GM23338 (cell line): ENCODE measurements around the gene CTNND2. TPM values are rescaled to one million over a fixed set of nuclear protein-coding genes. Genes with fewer than 3 reads are reported as not detected.

Source experiments
- ATAC-seq: fragments of 200-7000 bp; cut with Tn5 transposase; 3 replicates; pipeline ENCODE4 v1.9.1; 2020
- DNase-seq: peaks from one replicate; pipeline ENCODE4 v3.0.0-alpha.2; 2015; ENCODE audit warnings: low spot score
- H2AFZ ChIP-seq: fragments of 200-600 bp; sonication (generic); 2 replicates; pipeline ENCODE4 v1.8.0; 2016; ENCODE audit warnings: antibody characterized with exemption, mild to moderate bottlenecking, moderate library complexity
- H3F3A ChIP-seq: fragments of 200-600 bp; sonication (generic); replicated peaks from 2 replicates; pipeline ENCODE4 v1.8.0; 2017; ENCODE audit warnings: antibody characterized with exemption, mixed run types, low read depth
- H3K27ac ChIP-seq: fragments of 200-600 bp; sonication (generic); 2 replicates; pipeline ENCODE4 v1.6.1; 2016; ENCODE audit warnings: low read depth
- H3K27me3 ChIP-seq: fragments of 200-600 bp; sonication (generic); 2 replicates; pipeline ENCODE4 v1.8.0; 2016; ENCODE audit warnings: mild to moderate bottlenecking, mixed run types, moderate library complexity; ENCODE audit not compliant: insufficient read depth
- H3K36me3 ChIP-seq: fragments of 200-600 bp; sonication (generic); 2 replicates; pipeline ENCODE4 v1.8.0; 2016; ENCODE audit warnings: mild to moderate bottlenecking; ENCODE audit not compliant: insufficient read depth
- H3K4me1 ChIP-seq: fragments of 200-600 bp; sonication (generic); 2 replicates; pipeline ENCODE4 v1.8.0; 2016; ENCODE audit warnings: mild to moderate bottlenecking, moderate library complexity; ENCODE audit not compliant: insufficient read depth
- H3K4me2 ChIP-seq: fragments of 200-600 bp; sonication (generic); 2 replicates; pipeline ENCODE4 v1.7.1; 2017; ENCODE audit warnings: mixed run types
- H3K4me3 ChIP-seq: fragments of 200-600 bp; sonication (generic); 2 replicates; pipeline ENCODE4 v1.6.1; 2016; ENCODE audit warnings: mixed run types
- H3K79me2 ChIP-seq: fragments of 200-600 bp; sonication (generic); replicated peaks from 2 replicates; pipeline ENCODE4 v1.8.0; 2017; ENCODE audit warnings: mild to moderate bottlenecking; ENCODE audit not compliant: insufficient read depth
- H3K9me2 ChIP-seq: fragments of 200-600 bp; sonication (generic); 2 replicates; pipeline ENCODE4 v1.8.0; 2017; ENCODE audit not compliant: insufficient read depth
- H4K20me1 ChIP-seq: fragments of 200-600 bp; sonication (generic); replicated peaks from 2 replicates; pipeline ENCODE4 v1.8.0; 2017; ENCODE audit warnings: mild to moderate bottlenecking; ENCODE audit not compliant: insufficient read depth
- H3K27ac Mint-ChIP-seq: 2 replicates; pipeline ENCODE4 v1.8.0; 2020; ENCODE audit warnings: inconsistent platforms, mild to moderate bottlenecking, moderate library complexity, mixed read lengths
- H3K27me3 Mint-ChIP-seq: 3 replicates; pipeline ENCODE4 v1.8.0; 2022; ENCODE audit warnings: low read depth, mild to moderate bottlenecking, moderate library complexity, mixed read lengths, inconsistent platforms; ENCODE audit not compliant: insufficient read depth, poor library complexity
- H3K36me3 Mint-ChIP-seq: 3 replicates; pipeline ENCODE4 v1.8.0; 2021; ENCODE audit warnings: low read depth, mild to moderate bottlenecking, inconsistent platforms, moderate library complexity, mixed read lengths
- H3K4me1 Mint-ChIP-seq: 3 replicates; pipeline ENCODE4 v1.8.0; 2020; ENCODE audit warnings: mild to moderate bottlenecking, inconsistent platforms, mixed read lengths
- H3K4me3 Mint-ChIP-seq: 3 replicates; pipeline ENCODE4 v1.8.0; 2021; ENCODE audit warnings: moderate library complexity, mild to moderate bottlenecking, inconsistent platforms, mixed read lengths
- H3K9me3 Mint-ChIP-seq: 3 replicates; pipeline ENCODE4 v1.8.0; 2020; ENCODE audit warnings: moderate library complexity, mild to moderate bottlenecking, inconsistent platforms, mixed read lengths
- CREB1 ChIP-seq: fragments of 250-450 bp; sonication (Bioruptor Pico); IDR thresholded peaks from 2 replicates; pipeline ENCODE4 v1.5.0; 2020; ENCODE audit warnings: low read depth, mild to moderate bottlenecking, moderate library complexity
- EZH2 ChIP-seq: fragments of 200-600 bp; sonication (generic); IDR thresholded peaks from one replicate; pipeline ENCODE4 v1.8.0; 2017; ENCODE audit warnings: antibody characterized with exemption, mild to moderate bottlenecking, low read depth; ENCODE audit not compliant: unreplicated experiment
- EZH2phosphoT487 ChIP-seq: fragments of 200-600 bp; sonication (generic); IDR thresholded peaks from one replicate; pipeline ENCODE4 v1.8.1; 2018; ENCODE audit warnings: antibody characterized with exemption; ENCODE audit not compliant: unreplicated experiment
- JUNB ChIP-seq: IDR thresholded peaks from one replicate; pipeline ENCODE4 v1.6.1; 2016; ENCODE audit warnings: antibody characterized with exemption; ENCODE audit not compliant: unreplicated experiment
- NANOG ChIP-seq: IDR thresholded peaks from 2 replicates; pipeline ENCODE4 v1.6.1; 2016; ENCODE audit warnings: antibody characterized with exemption, borderline replicate concordance
- POLR2AphosphoS5 ChIP-seq: IDR thresholded peaks from 2 replicates; pipeline ENCODE4 v1.6.1; 2016; ENCODE audit warnings: antibody characterized with exemption, low read depth
- STAT1 ChIP-seq: IDR thresholded peaks from one replicate; pipeline ENCODE4 v1.6.1; 2016; ENCODE audit warnings: antibody characterized with exemption; ENCODE audit not compliant: unreplicated experiment
- polyA plus RNA-seq: library from polyadenylated mRNA; unstranded; fragments of >200 nt; fragmentation: Nextera tagmentation; extraction: Ambion mirVana; gene quantifications from 2 replicates; pipeline ENCODE4 v1.2.1, GENCODE V29; 2016
- total RNA-seq: library from RNA; depleted of rRNA; stranded (reverse); fragments of >200 nt; shearing (Covaris generic); gene quantifications from 2 replicates; pipeline ENCODE4 v1.2.3, GENCODE V29; 2014
- TF ChIP-seq, protein P1 (sequence below), 2 experiments: fragments of 200-600 bp in 1 of 2; sonication (generic) in 1 of 2; conservative IDR thresholded peaks; 2 replicates each; pipeline versions ENCODE4 v1.5.1 to v1.6.1; 2016 to 2017; ENCODE audit warnings: antibody characterized with exemption in 2 of 2, low read depth in 2 of 2, mild to moderate bottlenecking in 2 of 2, moderate library complexity in 1 of 2
- TF ChIP-seq, protein P2 (sequence below): IDR thresholded peaks from one replicate; pipeline ENCODE4 v1.6.1; 2018; ENCODE audit warnings: antibody characterized with exemption; ENCODE audit not compliant: unreplicated experiment
- TF ChIP-seq, protein P3 (sequence below): IDR thresholded peaks from 2 replicates; pipeline ENCODE4 v1.6.1; 2016; ENCODE audit warnings: antibody characterized with exemption
- TF ChIP-seq, protein P4 (sequence below): fragments of 250-450 bp; sonication (Bioruptor Pico); IDR thresholded peaks from 2 replicates; pipeline ENCODE4 v1.5.0; 2020; ENCODE audit warnings: mild to moderate bottlenecking, moderate library complexity

CTNND2 gene
- total and polyA plus RNA-seq, 2 experiments from 2014 or later = 5.1 to 7.0 TPM

DNA sequence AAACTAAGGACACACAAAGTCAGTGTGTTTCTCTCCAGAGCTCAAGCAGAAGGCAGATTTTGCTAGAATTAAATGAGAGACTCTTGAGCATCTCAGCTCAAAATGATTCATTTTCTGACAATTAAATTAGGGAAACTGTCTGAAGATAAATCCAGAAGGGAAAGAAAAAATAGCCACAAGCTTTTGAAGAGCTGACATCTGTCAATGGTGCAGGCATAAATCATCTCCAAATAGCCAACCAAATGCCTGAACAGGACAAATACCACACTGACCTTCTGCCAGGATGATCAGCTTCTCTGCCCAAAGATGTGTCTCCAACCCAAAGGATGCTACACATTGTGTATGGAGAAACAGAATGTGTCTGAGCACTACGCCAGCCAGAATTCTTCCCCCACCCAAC lies 199.3 kb downstream of the CTNND2 start (continued):
- TF ChIP-seq JUNB (no peak), POLR2AphosphoS5 (no peak), EZH2phosphoT487 (no peak)
- TF ChIP-seq, protein P1, sequence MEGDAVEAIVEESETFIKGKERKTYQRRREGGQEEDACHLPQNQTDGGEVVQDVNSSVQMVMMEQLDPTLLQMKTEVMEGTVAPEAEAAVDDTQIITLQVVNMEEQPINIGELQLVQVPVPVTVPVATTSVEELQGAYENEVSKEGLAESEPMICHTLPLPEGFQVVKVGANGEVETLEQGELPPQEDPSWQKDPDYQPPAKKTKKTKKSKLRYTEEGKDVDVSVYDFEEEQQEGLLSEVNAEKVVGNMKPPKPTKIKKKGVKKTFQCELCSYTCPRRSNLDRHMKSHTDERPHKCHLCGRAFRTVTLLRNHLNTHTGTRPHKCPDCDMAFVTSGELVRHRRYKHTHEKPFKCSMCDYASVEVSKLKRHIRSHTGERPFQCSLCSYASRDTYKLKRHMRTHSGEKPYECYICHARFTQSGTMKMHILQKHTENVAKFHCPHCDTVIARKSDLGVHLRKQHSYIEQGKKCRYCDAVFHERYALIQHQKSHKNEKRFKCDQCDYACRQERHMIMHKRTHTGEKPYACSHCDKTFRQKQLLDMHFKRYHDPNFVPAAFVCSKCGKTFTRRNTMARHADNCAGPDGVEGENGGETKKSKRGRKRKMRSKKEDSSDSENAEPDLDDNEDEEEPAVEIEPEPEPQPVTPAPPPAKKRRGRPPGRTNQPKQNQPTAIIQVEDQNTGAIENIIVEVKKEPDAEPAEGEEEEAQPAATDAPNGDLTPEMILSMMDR (conservative IDR thresholded peaks at IDR 0.05; ENCODE audit: low read depth in 2 of 2) = no peak

DNA sequence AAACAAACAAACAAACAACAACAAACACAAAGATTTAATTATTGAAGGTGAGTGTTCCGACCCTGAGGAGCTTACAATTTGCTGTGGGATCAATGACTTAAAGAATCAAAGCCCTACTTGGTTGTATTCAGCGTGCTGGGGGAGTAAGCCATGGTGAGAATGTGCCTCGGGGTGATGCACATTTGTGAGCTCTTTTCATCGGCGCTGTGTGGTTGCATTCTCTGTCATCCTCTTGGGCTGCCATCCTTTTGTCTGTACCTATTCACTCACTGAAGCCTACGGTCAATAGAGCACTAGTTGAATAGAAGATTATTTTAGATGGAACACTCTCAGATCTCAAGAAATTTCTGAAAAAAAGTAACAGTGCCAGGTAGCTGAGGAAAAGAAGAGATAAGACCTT lies 203.9 kb downstream of the CTNND2 start:
- Histone ChIP-seq H3F3A (no peaks in the 10 kb centered on the region), H3K79me2 (no peaks in the 10 kb centered on the region), H3K4me1 (peaks cover 5% of the 10 kb centered on the region), H3K36me3 (no peaks in the 10 kb centered on the region), H3K27me3 (no peaks in the 10 kb centered on the region), H3K4me2 (no peak overlapping the region), H2AFZ (no peak overlapping the region), H3K9me2 (0 out of 2 replicates have a peak, but pooled peaks cover 4% of the 10 kb centered on the region), H3K4me3 (no peak overlapping the region), H4K20me1 (no peaks in the 10 kb centered on the region), H3K27ac (no peak overlapping the region)
- DNase-seq (no peak), ATAC-seq (peak; percentile 28; the same call in 1 of the 3 replicates)
- Mint-ChIP-seq H3K4me3 (no peak overlapping the region), H3K9me3 (no peaks in the 10 kb centered on the region), H3K4me1 (no peaks in the 10 kb centered on the region), H3K36me3 (no peaks in the 10 kb centered on the region), H3K27me3 (no peaks in the 10 kb centered on the region), H3K27ac (no peak overlapping the region)
- TF ChIP-seq, protein P2, sequence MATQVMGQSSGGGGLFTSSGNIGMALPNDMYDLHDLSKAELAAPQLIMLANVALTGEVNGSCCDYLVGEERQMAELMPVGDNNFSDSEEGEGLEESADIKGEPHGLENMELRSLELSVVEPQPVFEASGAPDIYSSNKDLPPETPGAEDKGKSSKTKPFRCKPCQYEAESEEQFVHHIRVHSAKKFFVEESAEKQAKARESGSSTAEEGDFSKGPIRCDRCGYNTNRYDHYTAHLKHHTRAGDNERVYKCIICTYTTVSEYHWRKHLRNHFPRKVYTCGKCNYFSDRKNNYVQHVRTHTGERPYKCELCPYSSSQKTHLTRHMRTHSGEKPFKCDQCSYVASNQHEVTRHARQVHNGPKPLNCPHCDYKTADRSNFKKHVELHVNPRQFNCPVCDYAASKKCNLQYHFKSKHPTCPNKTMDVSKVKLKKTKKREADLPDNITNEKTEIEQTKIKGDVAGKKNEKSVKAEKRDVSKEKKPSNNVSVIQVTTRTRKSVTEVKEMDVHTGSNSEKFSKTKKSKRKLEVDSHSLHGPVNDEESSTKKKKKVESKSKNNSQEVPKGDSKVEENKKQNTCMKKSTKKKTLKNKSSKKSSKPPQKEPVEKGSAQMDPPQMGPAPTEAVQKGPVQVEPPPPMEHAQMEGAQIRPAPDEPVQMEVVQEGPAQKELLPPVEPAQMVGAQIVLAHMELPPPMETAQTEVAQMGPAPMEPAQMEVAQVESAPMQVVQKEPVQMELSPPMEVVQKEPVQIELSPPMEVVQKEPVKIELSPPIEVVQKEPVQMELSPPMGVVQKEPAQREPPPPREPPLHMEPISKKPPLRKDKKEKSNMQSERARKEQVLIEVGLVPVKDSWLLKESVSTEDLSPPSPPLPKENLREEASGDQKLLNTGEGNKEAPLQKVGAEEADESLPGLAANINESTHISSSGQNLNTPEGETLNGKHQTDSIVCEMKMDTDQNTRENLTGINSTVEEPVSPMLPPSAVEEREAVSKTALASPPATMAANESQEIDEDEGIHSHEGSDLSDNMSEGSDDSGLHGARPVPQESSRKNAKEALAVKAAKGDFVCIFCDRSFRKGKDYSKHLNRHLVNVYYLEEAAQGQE = no peak
- TF ChIP-seq, protein P1 (conservative IDR thresholded peaks at IDR 0.05; ENCODE audit: low read depth in 2 of 2) = no peak
- TF ChIP-seq STAT1 = no peak
- TF ChIP-seq, protein P3, sequence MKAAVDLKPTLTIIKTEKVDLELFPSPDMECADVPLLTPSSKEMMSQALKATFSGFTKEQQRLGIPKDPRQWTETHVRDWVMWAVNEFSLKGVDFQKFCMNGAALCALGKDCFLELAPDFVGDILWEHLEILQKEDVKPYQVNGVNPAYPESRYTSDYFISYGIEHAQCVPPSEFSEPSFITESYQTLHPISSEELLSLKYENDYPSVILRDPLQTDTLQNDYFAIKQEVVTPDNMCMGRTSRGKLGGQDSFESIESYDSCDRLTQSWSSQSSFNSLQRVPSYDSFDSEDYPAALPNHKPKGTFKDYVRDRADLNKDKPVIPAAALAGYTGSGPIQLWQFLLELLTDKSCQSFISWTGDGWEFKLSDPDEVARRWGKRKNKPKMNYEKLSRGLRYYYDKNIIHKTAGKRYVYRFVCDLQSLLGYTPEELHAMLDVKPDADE = no peak
- no peak for TF ChIP-seq EZH2
- no peak for TF ChIP-seq CREB1 (CRISPR knock-in tag)
- no peak for TF ChIP-seq NANOG
- TF ChIP-seq, protein P4, sequence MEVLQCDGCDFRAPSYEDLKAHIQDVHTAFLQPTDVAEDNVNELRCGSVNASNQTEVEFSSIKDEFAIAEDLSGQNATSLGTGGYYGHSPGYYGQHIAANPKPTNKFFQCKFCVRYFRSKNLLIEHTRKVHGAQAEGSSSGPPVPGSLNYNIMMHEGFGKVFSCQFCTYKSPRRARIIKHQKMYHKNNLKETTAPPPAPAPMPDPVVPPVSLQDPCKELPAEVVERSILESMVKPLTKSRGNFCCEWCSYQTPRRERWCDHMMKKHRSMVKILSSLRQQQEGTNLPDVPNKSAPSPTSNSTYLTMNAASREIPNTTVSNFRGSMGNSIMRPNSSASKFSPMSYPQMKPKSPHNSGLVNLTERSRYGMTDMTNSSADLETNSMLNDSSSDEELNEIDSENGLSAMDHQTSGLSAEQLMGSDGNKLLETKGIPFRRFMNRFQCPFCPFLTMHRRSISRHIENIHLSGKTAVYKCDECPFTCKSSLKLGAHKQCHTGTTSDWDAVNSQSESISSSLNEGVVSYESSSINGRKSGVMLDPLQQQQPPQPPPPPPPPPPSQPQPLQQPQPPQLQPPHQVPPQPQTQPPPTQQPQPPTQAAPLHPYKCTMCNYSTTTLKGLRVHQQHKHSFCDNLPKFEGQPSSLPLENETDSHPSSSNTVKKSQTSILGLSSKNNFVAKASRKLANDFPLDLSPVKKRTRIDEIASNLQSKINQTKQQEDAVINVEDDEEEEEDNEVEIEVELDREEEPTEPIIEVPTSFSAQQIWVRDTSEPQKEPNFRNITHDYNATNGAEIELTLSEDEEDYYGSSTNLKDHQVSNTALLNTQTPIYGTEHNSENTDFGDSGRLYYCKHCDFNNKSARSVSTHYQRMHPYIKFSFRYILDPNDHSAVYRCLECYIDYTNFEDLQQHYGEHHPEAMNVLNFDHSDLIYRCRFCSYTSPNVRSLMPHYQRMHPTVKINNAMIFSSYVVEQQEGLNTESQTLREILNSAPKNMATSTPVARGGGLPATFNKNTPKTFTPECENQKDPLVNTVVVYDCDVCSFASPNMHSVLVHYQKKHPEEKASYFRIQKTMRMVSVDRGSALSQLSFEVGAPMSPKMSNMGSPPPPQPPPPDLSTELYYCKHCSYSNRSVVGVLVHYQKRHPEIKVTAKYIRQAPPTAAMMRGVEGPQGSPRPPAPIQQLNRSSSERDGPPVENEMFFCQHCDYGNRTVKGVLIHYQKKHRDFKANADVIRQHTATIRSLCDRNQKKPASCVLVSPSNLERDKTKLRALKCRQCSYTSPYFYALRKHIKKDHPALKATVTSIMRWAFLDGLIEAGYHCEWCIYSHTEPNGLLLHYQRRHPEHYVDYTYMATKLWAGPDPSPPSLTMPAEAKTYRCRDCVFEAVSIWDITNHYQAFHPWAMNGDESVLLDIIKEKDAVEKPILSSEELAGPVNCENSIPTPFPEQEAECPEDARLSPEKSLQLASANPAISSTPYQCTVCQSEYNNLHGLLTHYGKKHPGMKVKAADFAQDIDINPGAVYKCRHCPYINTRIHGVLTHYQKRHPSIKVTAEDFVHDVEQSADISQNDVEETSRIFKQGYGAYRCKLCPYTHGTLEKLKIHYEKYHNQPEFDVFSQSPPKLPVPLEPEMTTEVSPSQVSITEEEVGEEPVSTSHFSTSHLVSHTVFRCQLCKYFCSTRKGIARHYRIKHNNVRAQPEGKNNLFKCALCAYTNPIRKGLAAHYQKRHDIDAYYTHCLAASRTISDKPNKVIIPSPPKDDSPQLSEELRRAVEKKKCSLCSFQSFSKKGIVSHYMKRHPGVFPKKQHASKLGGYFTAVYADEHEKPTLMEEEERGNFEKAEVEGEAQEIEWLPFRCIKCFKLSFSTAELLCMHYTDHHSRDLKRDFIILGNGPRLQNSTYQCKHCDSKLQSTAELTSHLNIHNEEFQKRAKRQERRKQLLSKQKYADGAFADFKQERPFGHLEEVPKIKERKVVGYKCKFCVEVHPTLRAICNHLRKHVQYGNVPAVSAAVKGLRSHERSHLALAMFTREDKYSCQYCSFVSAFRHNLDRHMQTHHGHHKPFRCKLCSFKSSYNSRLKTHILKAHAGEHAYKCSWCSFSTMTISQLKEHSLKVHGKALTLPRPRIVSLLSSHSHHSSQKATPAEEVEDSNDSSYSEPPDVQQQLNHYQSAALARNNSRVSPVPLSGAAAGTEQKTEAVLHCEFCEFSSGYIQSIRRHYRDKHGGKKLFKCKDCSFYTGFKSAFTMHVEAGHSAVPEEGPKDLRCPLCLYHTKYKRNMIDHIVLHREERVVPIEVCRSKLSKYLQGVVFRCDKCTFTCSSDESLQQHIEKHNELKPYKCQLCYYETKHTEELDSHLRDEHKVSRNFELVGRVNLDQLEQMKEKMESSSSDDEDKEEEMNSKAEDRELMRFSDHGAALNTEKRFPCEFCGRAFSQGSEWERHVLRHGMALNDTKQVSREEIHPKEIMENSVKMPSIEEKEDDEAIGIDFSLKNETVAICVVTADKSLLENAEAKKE (CRISPR knock-in tag) = no peak
